ENCODE results near the gene EVL.
A peak's percentile ranks its signal among the peaks of the same experiment; 100 is the strongest.
"Not testable (repeated sequence)": the region's sequence is repeated elsewhere in the genome, so short reads cannot be mapped to it uniquely, and the experiment has no call there.

The EVL gene

GRCh38 chr14:100065111-100065871, at the start of gene EVL:
EVL (plus strand) TSS chr14:100065422; CDS start chr14:100065501, 79 bp downstream.
- DNase-seq: peak; percentile 84 to 86

GRCh38 chr14:100017553-100017952, 47.7 kb upstream of the EVL start:
- DNase-seq: no peak

- no peak for DNase-seq
Measured at GRCh38 chr14:100018054-100018453, 47.2 kb upstream of the EVL start.

DNA sequence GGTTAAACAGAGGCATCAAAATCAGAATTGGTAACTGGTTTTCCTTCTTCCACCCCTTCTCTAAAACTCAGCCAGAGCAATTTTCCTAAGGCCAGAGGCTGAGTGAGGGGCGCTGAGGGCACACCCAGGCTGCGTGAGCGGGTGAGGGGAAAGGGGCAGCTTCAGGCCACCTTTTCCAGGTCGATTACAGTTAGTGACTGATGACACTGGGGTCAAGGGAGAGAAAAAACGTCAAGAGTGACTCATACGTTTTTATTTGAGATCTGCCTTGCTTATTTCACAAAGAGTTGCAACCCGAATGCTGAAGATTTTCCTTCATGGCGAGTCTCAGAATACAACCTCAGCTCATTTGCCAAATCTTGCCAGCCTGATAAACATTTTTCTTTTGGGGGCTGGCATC, 46.7 kb upstream of the EVL start:
- no peak for DNase-seq

GRCh38 chr14:100019156-100019744, 46.0 kb upstream of the EVL start:
- no peak for DNase-seq

- no peak for DNase-seq
Measured at GRCh38 chr14:100020629-100021028, 44.6 kb upstream of the EVL start.

- DNase-seq: no peak
Measured at GRCh38 chr14:100022772-100023451, 42.3 kb upstream of the EVL start.

GRCh38 chr14:100025111-100025510, 40.1 kb upstream of the EVL start:
- DNase-seq: peak in 1 of 2 experiments; percentile 4

DNA sequence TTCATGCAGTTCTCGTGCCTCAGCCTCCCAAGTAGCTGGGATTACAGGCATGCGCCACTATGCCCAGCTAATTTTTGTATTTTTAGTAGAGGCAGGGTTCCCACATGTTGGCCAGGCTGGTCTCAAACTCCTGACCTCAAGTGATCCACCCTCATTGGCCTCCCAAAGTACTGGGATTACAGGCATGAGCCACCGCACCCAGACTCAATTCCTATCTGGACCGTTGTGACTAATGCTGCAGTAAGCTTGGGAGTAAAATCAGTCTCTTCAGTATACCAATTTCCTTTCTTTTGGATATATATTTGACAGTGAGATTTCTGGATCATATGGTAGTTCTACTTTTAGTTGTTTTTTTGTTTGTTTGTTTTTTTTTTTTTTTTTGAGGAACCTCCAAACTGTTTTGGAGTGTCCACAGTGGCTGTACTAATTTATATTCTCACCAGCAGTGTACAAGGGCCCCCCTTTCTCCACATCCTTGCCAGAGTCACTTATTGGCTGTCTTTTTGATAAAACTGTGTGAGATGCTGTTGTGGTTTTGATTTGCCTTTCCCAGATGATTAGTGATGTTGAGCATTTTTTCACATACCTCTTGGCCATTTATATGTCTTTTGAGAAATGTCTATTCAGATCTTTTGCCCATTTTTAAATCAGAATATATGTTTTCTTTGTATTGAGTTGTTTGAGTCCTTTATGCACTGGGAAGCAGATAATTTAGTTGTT, 37.3 kb upstream of the EVL start:
- no peak for DNase-seq

- no peak for DNase-seq
Measured at GRCh38 chr14:100028990-100029677, 36.1 kb upstream of the EVL start.

DNA sequence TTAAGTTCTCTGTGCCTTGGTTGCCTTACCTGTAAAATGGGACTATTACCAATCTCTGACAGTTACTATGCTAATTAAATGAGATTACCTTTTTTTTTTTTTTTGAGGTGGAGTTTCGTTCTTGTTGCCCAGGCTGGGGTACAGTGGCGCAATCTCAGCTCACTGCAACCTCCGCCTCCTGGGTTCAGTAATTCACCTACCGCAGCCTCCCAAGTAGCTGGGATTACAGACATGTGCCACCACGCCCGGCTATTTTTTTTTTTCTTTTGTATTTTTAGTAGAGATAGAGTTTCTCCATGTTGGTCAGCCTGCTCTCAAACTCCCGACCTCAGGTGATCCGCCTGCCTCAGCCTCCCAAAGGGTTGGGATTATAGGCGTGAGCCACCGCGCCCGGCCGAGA, 35.2 kb upstream of the EVL start:
- not testable (repeated sequence) for DNase-seq

- no peak for DNase-seq
Measured at GRCh38 chr14:100030452-100031153, 34.6 kb upstream of the EVL start.

- DNase-seq: no peak
Measured at GRCh38 chr14:100031506-100032281, 33.5 kb upstream of the EVL start.

- DNase-seq: no peak
Measured at GRCh38 chr14:100032738-100033137, 32.5 kb upstream of the EVL start.

GRCh38 chr14:100033347-100034075, 31.7 kb upstream of the EVL start:
- DNase-seq: no peak

GRCh38 chr14:100034468-100034867, 30.8 kb upstream of the EVL start:
- DNase-seq: no peak

- DNase-seq: no peak
Measured at GRCh38 chr14:100034961-100035500, 30.2 kb upstream of the EVL start.

- no peak for DNase-seq
Measured at GRCh38 chr14:100035700-100036099, 29.5 kb upstream of the EVL start.

GRCh38 chr14:100037353-100037752, 27.9 kb upstream of the EVL start:
- DNase-seq: no peak

GRCh38 chr14:100038065-100038464, 27.2 kb upstream of the EVL start:
- no peak for DNase-seq
